Ectodermal cell (in vitro differentiated cells): ENCODE results near the gene CFAP99.

Experiments
- H3K27ac ChIP-seq: 2 replicates; pipeline ENCODE4 v1.7.0; 2013; ENCODE audit warnings: mild to moderate bottlenecking, low read depth, low read length; ENCODE audit not compliant: insufficient read depth, poor library complexity, severe bottlenecking
- H3K27me3 ChIP-seq: 2 replicates; pipeline ENCODE4 v1.7.0; 2013; ENCODE audit warnings: mild to moderate bottlenecking, low read length; ENCODE audit not compliant: insufficient read depth, control insufficient read depth, poor library complexity, severe bottlenecking
- H3K36me3 ChIP-seq: one replicate; pipeline ENCODE4 v1.7.0; 2013; ENCODE audit warnings: low read length; ENCODE audit not compliant: control insufficient read depth, insufficient read depth
- H3K4me1 ChIP-seq: one replicate; pipeline ENCODE4 v1.7.0; 2013; ENCODE audit warnings: low read length; ENCODE audit not compliant: control insufficient read depth, insufficient read depth
- H3K4me3 ChIP-seq: 2 replicates; pipeline ENCODE4 v1.7.0; 2013; ENCODE audit warnings: low read depth, low read length, control low read depth; ENCODE audit not compliant: insufficient read depth
- H3K9me3 ChIP-seq: 2 replicates; pipeline ENCODE4 v1.7.0; 2013; ENCODE audit warnings: mild to moderate bottlenecking, low read length, moderate library complexity; ENCODE audit not compliant: control insufficient read depth
- WGBS, 2 experiments: methylation state at CpG; one replicate each; pipeline ENCODE4 v1.1.7; 2013; ENCODE audit warnings: missing lambda C conversion rate in 2 of 2; 5-methylcytosine and 5-hydroxymethylcytosine counted together

Gene CFAP99

DNA sequence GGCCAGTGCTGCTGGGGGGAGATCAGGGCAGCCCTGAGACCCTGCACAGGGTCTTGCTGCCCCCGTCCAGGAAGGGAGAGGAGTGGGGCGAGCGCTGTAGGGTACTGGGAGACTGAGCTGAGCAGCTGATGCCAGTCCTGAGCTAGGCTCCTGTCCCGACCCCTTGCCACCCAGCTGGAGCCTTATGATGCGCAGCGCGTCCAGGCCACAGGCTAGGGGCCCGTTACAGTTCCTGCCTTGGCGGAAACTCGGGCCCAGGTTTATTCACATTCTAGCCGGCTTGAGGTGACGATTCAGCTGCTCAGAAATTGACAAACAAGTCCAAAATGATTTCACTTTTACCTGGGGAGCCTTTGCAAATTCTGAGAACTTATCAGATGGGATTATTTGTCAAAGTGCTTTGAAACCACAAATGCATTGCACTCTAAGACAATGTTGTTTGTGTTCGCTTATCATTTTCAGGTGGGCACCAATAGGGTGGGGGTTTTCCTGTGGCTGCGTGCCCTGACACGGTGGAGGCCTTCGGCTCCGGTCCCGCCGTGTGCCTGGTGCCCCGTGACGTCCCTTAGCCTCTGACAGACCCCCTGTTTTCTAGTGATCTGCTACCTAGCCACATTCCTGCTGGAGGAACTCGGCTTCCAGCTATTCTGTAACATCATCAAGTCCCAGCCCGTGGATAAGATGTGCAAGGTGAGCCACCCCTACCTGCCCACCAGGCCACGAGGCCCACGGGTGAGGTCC is 18.9 kb downstream of the CFAP99 start:
- Histone ChIP-seq H3K4me1 (peaks cover 9% of the 10 kb centered on the region), H3K27ac (no peak overlapping the region)
- WGBS, 2 experiments = 90 to 92% methylated on average over 25 of the region's 25 CpGs

GRCh38 chr4:2438822-2439718 is 20.3 kb downstream of the CFAP99 start:
- H3K27ac ChIP-seq = no peak overlapping the region
- 87 to 88% methylated on average over 16 of the region's 16 CpGs for WGBS, 2 experiments
- H3K36me3 ChIP-seq = no peaks in the 10 kb centered on the region

More for the DNA sequence above, 18.9 kb downstream of the CFAP99 start:
- H3K36me3 ChIP-seq = no peaks in the 10 kb centered on the region
- no peak overlapping the region for H3K4me3 ChIP-seq
- H3K9me3 ChIP-seq = no peaks in the 10 kb centered on the region
- H3K27me3 ChIP-seq = no peaks in the 10 kb centered on the region

GRCh38 chr4:2441393-2442174 is 22.8 kb downstream of the CFAP99 start:
- no peaks in the 10 kb centered on the region for H3K27me3 ChIP-seq
- no peaks in the 10 kb centered on the region for H3K36me3 ChIP-seq
- H3K27ac ChIP-seq = no peak overlapping the region
- H3K4me1 ChIP-seq = peaks cover 3% of the 10 kb centered on the region
- 71 to 72% methylated on average over 14 of the region's 14 CpGs for WGBS, 2 experiments
- H3K9me3 ChIP-seq = no peaks in the 10 kb centered on the region
- H3K4me3 ChIP-seq = no peak overlapping the region

More at GRCh38 chr4:2438822-2439718, 20.3 kb downstream of the CFAP99 start:
- no peaks in the 10 kb centered on the region for H3K9me3 ChIP-seq
- H3K27me3 ChIP-seq = no peaks in the 10 kb centered on the region
- H3K4me3 ChIP-seq = no peak overlapping the region
- peaks cover 5% of the 10 kb centered on the region for H3K4me1 ChIP-seq

GRCh38 chr4:2442175-2442993 is 23.6 kb downstream of the CFAP99 start:
- no peaks in the 10 kb centered on the region for H3K36me3 ChIP-seq
- WGBS, 2 experiments = 89% methylated on average over 20 of the region's 20 CpGs
- no peak overlapping the region for H3K27ac ChIP-seq
- H3K4me3 ChIP-seq = no peak overlapping the region
- peaks cover 3% of the 10 kb centered on the region for H3K4me1 ChIP-seq
- no peaks in the 10 kb centered on the region for H3K27me3 ChIP-seq
- no peaks in the 10 kb centered on the region for H3K9me3 ChIP-seq

DNA sequence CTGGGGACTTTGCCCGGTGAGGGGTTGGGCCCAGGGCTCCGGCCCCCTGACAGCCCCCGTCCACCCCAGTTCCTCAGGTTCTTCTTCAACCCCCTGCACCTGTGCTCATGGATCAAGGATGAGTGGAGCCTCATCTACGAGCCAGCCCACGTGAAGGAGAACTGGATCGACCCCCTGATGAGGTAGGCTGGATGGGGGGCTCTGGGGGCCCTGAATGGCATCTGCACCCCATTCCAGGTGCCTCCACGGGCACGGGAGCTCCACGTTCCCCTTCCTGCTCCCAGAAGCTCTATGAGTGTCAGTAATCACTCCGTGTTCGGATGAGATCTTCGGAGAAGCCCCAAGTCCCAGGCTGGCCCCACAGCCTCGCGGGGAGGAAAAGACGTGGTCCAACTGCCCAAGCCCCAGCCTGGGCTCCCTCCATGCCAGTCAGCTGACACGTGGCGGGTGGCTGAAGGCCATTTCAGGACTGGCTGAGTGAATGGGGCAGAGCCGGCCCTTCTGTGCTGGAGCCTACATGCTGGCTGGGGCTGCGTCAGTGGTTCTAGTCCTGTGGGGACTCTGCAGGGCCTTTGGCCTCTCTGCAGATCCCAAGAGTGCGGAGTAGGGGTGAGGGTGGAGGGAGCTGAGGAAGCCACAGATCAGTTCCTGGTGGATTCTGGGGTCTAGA is 24.4 kb downstream of the CFAP99 start:
- H3K9me3 ChIP-seq = no peaks in the 10 kb centered on the region
- H3K36me3 ChIP-seq = no peaks in the 10 kb centered on the region
- H3K4me3 ChIP-seq = no peak overlapping the region
- H3K27ac ChIP-seq = no peak overlapping the region
- no peaks in the 10 kb centered on the region for H3K27me3 ChIP-seq
- 93 to 94% methylated on average over 20 of the region's 20 CpGs for WGBS, 2 experiments
- peaks cover 3% of the 10 kb centered on the region for H3K4me1 ChIP-seq

GRCh38 chr4:2443956-2444740 is 25.4 kb downstream of the CFAP99 start:
- 87 to 95% methylated on average over 7 of the region's 7 CpGs for WGBS, 2 experiments
- Histone ChIP-seq H3K4me1 (no peaks in the 10 kb centered on the region), H3K9me3 (no peaks in the 10 kb centered on the region), H3K27me3 (no peaks in the 10 kb centered on the region), H3K36me3 (no peaks in the 10 kb centered on the region), H3K27ac (no peak overlapping the region), H3K4me3 (no peak overlapping the region)

GRCh38 chr4:2445130-2445529 is 26.4 kb downstream of the CFAP99 start:
- no peaks in the 10 kb centered on the region for H3K9me3 ChIP-seq
- H3K4me3 ChIP-seq = no peak overlapping the region
- H3K27ac ChIP-seq = no peak overlapping the region
- WGBS, 2 experiments = 93 to 98% methylated on average over 8 to 9 of the region's 9 CpGs
- no peaks in the 10 kb centered on the region for H3K4me1 ChIP-seq
- no peaks in the 10 kb centered on the region for H3K36me3 ChIP-seq
- H3K27me3 ChIP-seq = no peaks in the 10 kb centered on the region

- WGBS, 2 experiments = 90 to 97% methylated on average over 6 of the region's 6 CpGs
- Histone ChIP-seq H3K9me3 (no peaks in the 10 kb centered on the region), H3K4me1 (no peaks in the 10 kb centered on the region), H3K4me3 (no peak overlapping the region), H3K36me3 (no peaks in the 10 kb centered on the region), H3K27me3 (no peaks in the 10 kb centered on the region), H3K27ac (no peak overlapping the region)
Observed at GRCh38 chr4:2445571-2445970, 26.8 kb downstream of the CFAP99 start.
